ENCODE measurements around the gene ACOT11.

ACOT11 gene

GRCh38 chr1:54542120-54542961, 5.7 kb upstream of the ACOT11 start:
- TF ChIP-seq TAF1 (IDR thresholded peaks at IDR 0.05; ENCODE audit: borderline replicate concordance, low read depth, low read length) = no peak
- no peak for TF ChIP-seq POLR2AphosphoS5 (IDR thresholded peaks at IDR 0.05; ENCODE audit: low read depth, low read length)
- no peak for TF ChIP-seq POLR2A (IDR thresholded peaks at IDR 0.05; ENCODE audit: low read depth, low read length)
- DNase-seq (ENCODE audit: insufficient read length) (no peak), FAIRE-seq (no peak)

GRCh38 chr1:54542962-54543539, 5.0 kb upstream of the ACOT11 start:
- no peak for DNase-seq (ENCODE audit: insufficient read length)
- FAIRE-seq = no peak

DNA sequence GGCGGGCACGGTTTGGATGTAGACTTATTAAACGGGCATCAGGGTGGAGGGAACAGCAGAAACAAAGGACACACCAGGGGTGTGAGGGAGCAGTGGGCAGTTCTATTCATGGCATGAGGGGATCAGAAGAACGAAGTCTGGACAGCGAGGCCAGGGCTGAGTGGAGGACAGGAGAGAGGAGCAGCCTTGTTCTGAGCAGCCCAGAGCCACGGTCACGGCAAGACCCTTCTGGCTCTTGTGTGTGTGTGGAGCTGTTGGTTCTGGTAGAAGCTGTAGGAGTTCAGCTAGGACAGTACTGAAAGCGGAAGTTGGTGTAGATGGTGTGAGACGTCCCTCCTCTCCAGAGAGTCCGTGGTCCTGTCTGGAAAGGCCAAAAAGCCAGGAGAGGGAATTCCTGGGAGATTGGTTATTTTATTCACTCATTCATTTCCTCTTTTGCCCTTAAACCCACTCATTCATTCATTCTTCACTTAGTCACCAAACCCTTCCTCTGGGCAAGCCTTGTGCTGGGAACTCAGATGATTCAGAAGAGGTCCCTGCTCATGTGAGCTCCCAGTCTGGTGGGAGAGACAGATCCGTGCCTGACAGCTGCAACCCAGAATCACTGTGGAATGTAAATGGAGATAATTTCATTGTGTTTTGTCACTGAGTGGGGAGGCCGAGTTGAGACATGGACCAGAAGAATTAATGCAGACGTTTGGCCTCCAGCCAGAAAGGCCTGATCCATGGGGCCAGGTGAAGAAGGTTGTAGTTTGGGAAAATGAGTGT, 4.1 kb upstream of the ACOT11 start:
- TF ChIP-seq TAF1 (IDR thresholded peaks at IDR 0.05; ENCODE audit: borderline replicate concordance, low read depth, low read length) = no peak
- TF ChIP-seq POLR2A (IDR thresholded peaks at IDR 0.05; ENCODE audit: low read depth, low read length) = no peak
- no peak for TF ChIP-seq POLR2AphosphoS5 (IDR thresholded peaks at IDR 0.05; ENCODE audit: low read depth, low read length)
- no peak for DNase-seq (ENCODE audit: insufficient read length)
- FAIRE-seq = no peak

More at GRCh38 chr1:54542962-54543539, 5.0 kb upstream of the ACOT11 start:
- no peak for TF ChIP-seq POLR2AphosphoS5 (IDR thresholded peaks at IDR 0.05; ENCODE audit: low read depth, low read length)

- DNase-seq (ENCODE audit: insufficient read length) (no peak), FAIRE-seq (no peak)
- no peak for TF ChIP-seq POLR2AphosphoS5 (IDR thresholded peaks at IDR 0.05; ENCODE audit: low read depth, low read length)
- no peak for TF ChIP-seq TAF1 (IDR thresholded peaks at IDR 0.05; ENCODE audit: borderline replicate concordance, low read depth, low read length)
- no peak for TF ChIP-seq POLR2A (IDR thresholded peaks at IDR 0.05; ENCODE audit: low read depth, low read length)
These were observed 2.0 kb upstream of the ACOT11 start for GRCh38 chr1:54545916-54546635.

- FAIRE-seq (no peak), DNase-seq (ENCODE audit: insufficient read length) (no peak)
- TF ChIP-seq POLR2AphosphoS5 (IDR thresholded peaks at IDR 0.05; ENCODE audit: low read depth, low read length) (no peak), POLR2A (IDR thresholded peaks at IDR 0.05; ENCODE audit: low read depth, low read length) (no peak), TAF1 (IDR thresholded peaks at IDR 0.05; ENCODE audit: borderline replicate concordance, low read depth, low read length) (no peak)
These were observed 1.2 kb upstream of the ACOT11 start for GRCh38 chr1:54546651-54547401.

DNA sequence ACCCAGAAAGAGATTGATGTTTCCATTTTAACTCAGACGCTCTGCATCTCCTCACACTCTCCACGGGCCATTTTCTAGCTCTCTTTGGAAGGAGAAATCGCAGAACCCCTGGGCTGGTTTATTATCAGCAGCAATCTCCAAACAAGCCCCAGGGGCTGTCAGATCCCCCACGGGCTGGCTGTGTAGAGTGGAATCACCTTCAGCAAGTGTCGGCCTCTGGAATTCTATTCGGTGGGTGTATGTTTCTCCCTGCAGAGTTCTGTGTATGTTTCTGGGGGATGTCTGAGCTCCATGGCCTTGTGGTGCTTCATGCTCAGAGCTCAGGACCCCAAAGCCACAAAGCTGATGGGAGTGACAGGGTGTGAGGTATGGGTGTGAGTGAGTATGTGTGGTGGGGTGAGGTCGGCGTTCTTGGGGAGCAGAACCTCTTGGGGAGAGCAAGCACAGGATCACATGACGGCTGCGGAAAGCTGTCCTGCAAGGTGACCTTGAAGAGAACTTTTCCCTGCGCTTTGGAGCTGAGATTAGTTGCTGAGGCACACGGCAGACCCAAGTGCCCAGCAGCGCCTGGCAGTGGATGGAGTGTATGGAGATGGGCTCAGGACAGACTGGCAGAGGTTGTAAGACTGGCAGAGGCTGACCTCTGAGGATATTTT, 489 bp downstream of the ACOT11 start:
- no peak for DNase-seq (ENCODE audit: insufficient read length)
- FAIRE-seq = no peak
- TF ChIP-seq POLR2AphosphoS5 (IDR thresholded peaks at IDR 0.05; ENCODE audit: low read depth, low read length) (no peak), POLR2A (IDR thresholded peaks at IDR 0.05; ENCODE audit: low read depth, low read length) (no peak), TAF1 (IDR thresholded peaks at IDR 0.05; ENCODE audit: borderline replicate concordance, low read depth, low read length) (no peak)

GRCh38 chr1:54549181-54549924, 1.3 kb downstream of the ACOT11 start:
- TF ChIP-seq POLR2A (IDR thresholded peaks at IDR 0.05; ENCODE audit: low read depth, low read length) (no peak), POLR2AphosphoS5 (IDR thresholded peaks at IDR 0.05; ENCODE audit: low read depth, low read length) (no peak), TAF1 (IDR thresholded peaks at IDR 0.05; ENCODE audit: borderline replicate concordance, low read depth, low read length) (no peak)
- FAIRE-seq (no peak), DNase-seq (ENCODE audit: insufficient read length) (no peak)

DNA sequence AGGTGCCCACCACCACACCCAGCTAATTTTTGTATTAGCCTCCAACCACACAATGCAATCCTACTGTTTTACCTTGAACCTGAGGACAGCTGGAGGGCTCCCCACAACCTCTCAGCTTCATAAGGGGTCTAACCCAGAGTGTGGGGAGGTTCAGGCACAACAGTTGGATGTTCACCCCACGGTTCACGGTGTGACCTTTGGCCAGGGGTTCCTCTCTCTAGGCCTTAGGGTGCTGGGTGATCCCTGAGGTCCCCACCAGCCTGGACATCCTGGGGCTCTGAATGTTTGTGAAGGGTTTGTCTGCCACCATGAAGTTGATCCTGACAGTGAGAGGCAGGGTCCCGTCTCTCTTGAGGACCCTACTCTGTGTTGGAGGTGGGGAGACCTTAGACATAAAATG, 3.9 kb downstream of the ACOT11 start:
- TF ChIP-seq POLR2AphosphoS5 (IDR thresholded peaks at IDR 0.05; ENCODE audit: low read depth, low read length) (no peak), POLR2A (IDR thresholded peaks at IDR 0.05; ENCODE audit: low read depth, low read length) (no peak), TAF1 (IDR thresholded peaks at IDR 0.05; ENCODE audit: borderline replicate concordance, low read depth, low read length) (no peak)
- FAIRE-seq (no peak), DNase-seq (ENCODE audit: insufficient read length) (no peak)

GRCh38 chr1:54553602-54554313, 5.7 kb downstream of the ACOT11 start:
- no peak for TF ChIP-seq POLR2AphosphoS5 (IDR thresholded peaks at IDR 0.05; ENCODE audit: low read depth, low read length)
- no peak for TF ChIP-seq POLR2A (IDR thresholded peaks at IDR 0.05; ENCODE audit: low read depth, low read length)
- no peak for TF ChIP-seq TAF1 (IDR thresholded peaks at IDR 0.05; ENCODE audit: borderline replicate concordance, low read depth, low read length)
- no peak for DNase-seq (ENCODE audit: insufficient read length)
- no peak for FAIRE-seq
